AG10803 (cell line): ENCODE measurements around the gene ZNF780B.
A peak's percentile ranks its signal among the peaks of the same experiment; 100 is the strongest.

ENCODE experiments used
- DNase-seq: peaks from one replicate; pipeline ENCODE4 v3.0.0; 2010; ENCODE audit warnings: low read depth
- H3K4me3 ChIP-seq: 2 replicates; pipeline ENCODE4 v1.5.1; 2011; ENCODE audit warnings: mild to moderate bottlenecking, low read length, control low read depth
- CTCF ChIP-seq: conservative IDR thresholded peaks from 2 replicates; pipeline ENCODE4 v1.5.1; 2011; ENCODE audit warnings: mild to moderate bottlenecking, low read length, control low read depth, inconsistent platforms

The ZNF780B gene

GRCh38 chr19:40090241-40091204 lies 34.5 kb upstream of the ZNF780B start, which contains the start of gene ZNF780A:
Gene ZNF780A, minus strand, starts transcription at chr19:40090943. Its CDS starts 6,190 bp downstream, at chr19:40084753.
- peak; percentile 53 for DNase-seq
- TF ChIP-seq CTCF, result no peak
- peak within 1 kb of the TSS; percentile 86 for H3K4me3 ChIP-seq

- no peak for TF ChIP-seq CTCF
- peak overlapping the region; percentile 86 for H3K4me3 ChIP-seq
- peak; percentile 61 for DNase-seq
These were observed 33.4 kb upstream of the ZNF780B start for GRCh38 chr19:40089462-40089861.

GRCh38 chr19:40088299-40089047 lies 32.4 kb upstream of the ZNF780B start:
- no peak overlapping the region for H3K4me3 ChIP-seq
- no peak for TF ChIP-seq CTCF
- DNase-seq, result no peak

GRCh38 chr19:40084948-40085347 lies 28.9 kb upstream of the ZNF780B start:
- no peak for TF ChIP-seq CTCF
- DNase-seq, result peak; percentile 4
- H3K4me3 ChIP-seq, result no peak overlapping the region

- TF ChIP-seq CTCF, result no peak
- DNase-seq, result no peak
- no peak overlapping the region for H3K4me3 ChIP-seq
These were observed 25.4 kb upstream of the ZNF780B start for GRCh38 chr19:40081411-40081810.

GRCh38 chr19:40080289-40080688 lies 24.3 kb upstream of the ZNF780B start:
- no peak overlapping the region for H3K4me3 ChIP-seq
- no peak for DNase-seq
- TF ChIP-seq CTCF, result no peak
